Adrenal gland (tissue), 5 donors: Measurements from ENCODE around the gene TBCE.

Experiments used
- POLR2A ChIP-seq, 2 donors: fragments of 450-650 bp; IDR thresholded peaks; one replicate each; pipeline ENCODE4 v1.6.1; 2017; ENCODE audit warnings: antibody characterized with exemption in 2 of 2, mild to moderate bottlenecking in 2 of 2, moderate library complexity in 1 of 2
- TF ChIP-seq, protein P1 (sequence below), 6 experiments: fragments of 450-650 bp in 4 of 6; fragments of 200-600 bp in 2 of 6; sonication (generic) in 1 of 6; IDR thresholded peaks; 1 replicate in 5 of 6; 2 replicates in 1 of 6; pipeline versions ENCODE4 v1.5.1 to v1.8.0; 2016 to 2021; ENCODE audit warnings: antibody characterized with exemption in 6 of 6, mild to moderate bottlenecking in 2 of 6, moderate library complexity in 1 of 6
- donor health status: DM: no; HTN: no; CAD: no.

DNA sequence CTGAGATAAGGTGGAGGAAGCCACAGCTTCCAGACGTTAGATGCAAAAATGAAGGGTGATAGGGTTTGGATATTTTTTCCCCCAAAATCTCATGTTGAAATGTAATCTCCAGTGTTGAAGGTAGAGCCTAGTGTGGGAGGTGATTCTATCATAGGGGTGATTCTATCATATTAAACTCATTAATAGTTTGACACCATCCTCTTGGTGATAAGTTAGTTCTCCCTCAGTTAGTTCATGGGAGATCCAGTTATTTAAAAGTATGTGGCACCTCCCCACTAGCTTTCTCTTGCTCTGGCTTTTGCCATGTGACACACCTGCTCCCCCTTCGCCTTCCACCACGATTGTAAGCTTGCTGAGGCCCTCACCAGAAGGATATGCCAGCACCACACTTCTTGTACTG is 8.3 kb upstream of the TBCE start:
- TF ChIP-seq, protein P1, sequence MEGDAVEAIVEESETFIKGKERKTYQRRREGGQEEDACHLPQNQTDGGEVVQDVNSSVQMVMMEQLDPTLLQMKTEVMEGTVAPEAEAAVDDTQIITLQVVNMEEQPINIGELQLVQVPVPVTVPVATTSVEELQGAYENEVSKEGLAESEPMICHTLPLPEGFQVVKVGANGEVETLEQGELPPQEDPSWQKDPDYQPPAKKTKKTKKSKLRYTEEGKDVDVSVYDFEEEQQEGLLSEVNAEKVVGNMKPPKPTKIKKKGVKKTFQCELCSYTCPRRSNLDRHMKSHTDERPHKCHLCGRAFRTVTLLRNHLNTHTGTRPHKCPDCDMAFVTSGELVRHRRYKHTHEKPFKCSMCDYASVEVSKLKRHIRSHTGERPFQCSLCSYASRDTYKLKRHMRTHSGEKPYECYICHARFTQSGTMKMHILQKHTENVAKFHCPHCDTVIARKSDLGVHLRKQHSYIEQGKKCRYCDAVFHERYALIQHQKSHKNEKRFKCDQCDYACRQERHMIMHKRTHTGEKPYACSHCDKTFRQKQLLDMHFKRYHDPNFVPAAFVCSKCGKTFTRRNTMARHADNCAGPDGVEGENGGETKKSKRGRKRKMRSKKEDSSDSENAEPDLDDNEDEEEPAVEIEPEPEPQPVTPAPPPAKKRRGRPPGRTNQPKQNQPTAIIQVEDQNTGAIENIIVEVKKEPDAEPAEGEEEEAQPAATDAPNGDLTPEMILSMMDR (IDR thresholded peaks at IDR 0.05): no peak
- TF ChIP-seq POLR2A (IDR thresholded peaks at IDR 0.05): no peak
